NT2/D1 (cell line): ENCODE data around the gene TTC12.

Experiments used
- SUZ12 ChIP-seq: IDR thresholded peaks from 2 replicates; pipeline ENCODE4 v1.6.1; 2011; ENCODE audit not compliant: insufficient read length, insufficient read depth; ENCODE audit errors: extremely low read depth
- YY1 ChIP-seq: IDR thresholded peaks from 2 replicates; pipeline ENCODE4 v1.6.1; 2011; ENCODE audit not compliant: insufficient read length, insufficient read depth

- TF ChIP-seq SUZ12 = no peak
- no peak for TF ChIP-seq YY1
Observed at GRCh38 chr11:113339929-113340589, 25.7 kb downstream of the TTC12 start.
